Measurements from ENCODE around the gene SCN5A.

The SCN5A gene

DNA sequence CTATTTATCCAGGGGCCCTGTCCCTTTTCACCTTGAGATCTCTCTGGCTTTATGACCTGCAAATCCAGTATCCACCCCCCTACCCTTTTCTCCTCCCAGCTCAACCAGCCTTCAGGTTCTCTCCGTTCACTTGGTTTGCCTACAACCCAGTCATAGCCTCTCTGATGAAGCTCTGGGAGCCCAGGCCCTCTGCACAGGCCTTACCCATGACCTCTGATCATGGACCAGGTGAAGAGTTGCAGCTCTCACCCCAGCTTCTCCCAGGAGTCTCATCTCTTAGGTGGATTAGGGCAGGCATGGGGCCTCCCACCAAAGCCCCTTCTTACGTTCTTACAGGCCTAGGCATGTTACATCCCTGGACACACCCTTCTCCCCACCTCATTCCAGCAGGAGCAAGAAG, 93.6 kb downstream of the SCN5A start:
- DNase-seq, result no peak

DNA sequence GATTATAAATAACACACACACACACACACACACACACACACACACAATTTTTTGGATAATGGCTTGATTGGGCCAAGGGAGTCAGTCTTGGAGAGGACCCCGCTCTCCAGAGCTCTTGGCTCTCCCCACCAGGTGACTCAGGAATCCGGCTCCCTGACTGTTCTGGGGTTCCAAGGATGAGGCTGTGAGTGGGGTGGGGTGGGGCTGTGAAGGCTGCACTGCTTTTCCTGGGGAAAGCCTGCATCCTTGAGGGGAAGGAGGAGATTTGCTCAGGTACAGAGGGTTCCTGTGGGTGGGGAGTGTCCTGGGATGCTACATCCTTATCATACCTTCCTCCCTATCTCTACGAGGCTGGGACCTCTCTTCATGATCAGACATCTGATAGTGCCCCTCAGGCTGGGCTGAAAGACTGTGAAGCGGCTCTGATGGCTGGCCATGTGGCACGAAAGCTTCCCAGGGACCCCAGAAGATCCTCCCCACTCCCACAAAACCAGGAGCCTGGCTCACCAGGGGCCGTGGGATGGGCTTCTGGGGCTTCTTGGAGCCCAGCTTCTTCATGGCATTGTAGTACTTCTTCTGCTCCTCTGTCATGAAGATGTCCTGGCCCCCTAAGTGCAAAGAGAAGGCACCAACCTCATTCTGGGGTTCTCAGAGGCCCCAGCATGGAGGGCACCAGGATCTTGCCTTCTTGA, 94.2 kb downstream of the SCN5A start:
- no peak for DNase-seq

DNA sequence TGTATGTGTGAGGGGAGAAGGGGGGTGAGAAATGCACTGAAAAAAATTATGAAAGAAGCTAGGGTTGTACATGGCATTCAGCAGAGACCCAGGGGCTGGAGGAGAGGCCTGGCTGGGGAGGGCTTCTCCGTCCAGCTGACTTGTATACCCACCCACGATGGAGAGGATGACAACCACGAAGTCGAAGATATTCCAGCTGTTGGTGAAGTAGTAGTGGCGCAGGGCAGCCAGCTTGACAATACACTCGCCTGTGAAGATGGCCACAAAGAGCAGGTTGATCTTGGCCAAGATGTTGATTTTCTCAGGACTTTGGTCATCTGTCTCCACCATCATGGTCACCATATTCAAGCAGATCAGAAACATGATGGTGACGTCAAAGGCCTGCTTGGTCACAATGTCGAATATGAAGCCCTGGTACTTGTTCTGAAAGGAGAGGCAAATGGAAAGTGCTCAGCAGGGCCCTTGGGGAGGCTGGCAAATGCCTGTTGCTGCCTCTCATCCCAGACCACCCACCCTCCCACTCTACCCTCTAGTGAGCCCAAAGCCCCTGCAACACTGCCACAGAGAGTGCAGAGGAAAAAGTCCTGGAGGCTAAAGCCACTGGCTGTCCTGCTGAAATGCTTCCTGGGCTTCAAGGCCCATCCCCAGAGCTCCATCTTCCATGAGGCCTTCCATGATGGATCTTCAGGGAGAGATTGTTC, 95.2 kb downstream of the SCN5A start:
- no peak for DNase-seq

DNA sequence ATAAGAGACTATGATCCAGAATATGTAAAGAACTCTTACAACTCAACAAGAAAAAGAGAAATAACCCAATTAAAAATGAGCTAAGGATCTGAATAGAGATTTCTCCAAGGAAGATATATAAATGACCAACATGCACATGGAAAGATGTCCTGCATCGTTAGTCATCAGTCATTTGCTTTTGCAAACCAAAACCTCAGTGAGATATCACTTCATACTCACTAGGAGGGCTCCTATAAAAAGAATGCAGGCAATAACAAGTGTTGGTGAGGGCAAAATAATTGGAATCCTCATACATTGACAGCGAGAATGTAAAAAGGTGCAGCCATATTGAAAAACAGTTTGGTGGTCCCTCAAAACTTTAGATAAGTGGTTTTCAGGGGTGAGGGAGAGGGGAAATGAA, 96.4 kb downstream of the SCN5A start:
- DNase-seq, result no peak

DNA sequence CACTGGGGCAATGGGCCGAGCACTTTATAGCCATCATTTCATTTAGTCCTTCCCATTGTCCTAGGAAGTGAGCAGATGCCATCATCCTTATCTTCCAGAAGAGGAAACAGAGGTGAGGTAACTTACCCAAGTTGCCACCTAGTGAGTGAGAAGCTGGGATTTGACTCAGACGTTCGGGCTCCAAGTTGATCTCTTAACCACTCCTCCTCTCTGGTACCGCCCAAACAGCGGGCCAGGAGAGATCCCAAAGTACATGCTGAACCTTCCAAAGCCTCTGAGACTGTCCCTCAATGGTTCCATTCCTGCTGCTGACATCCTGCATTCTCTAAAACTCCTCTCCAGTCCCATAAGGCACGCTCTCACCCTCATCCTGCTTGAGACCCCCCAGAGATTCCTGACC, 97.1 kb downstream of the SCN5A start:
- no peak for DNase-seq

DNA sequence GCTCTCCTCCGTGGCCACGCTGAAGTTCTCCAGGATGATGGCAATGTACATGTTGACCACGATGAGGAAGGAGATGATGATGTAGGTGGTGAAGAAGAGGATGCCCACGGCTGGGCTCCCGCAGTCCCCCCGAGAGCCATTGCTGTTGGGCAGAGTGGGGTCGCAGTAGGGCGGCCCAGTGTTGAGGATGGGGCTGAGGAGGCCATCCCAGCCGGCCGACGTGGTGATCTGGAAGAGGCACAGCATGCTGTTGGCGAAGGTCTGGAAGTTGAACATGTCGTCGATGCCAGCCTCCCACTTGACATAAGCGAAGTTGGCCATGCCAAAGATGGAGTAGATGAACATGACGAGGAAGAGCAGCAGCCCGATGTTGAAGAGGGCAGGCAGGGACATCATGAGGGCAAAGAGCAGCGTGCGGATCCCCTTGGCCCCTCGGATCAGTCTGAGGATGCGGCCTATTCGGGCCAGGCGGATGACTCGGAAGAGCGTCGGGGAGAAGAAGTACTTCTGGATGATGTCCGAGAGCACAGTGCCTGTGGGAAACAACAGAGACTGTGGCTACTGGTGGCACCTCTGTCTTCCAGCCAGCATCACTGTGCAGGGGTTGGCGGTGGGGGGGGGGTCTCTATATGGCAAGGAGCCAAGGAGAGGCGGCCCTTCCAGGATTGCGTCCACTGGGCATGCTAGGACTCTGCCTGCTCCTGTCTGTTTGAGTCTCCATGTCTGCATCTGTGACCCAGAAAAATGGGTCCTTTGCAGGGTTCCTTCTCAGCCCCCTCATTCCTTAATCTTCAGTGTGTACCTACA, 98.3 kb downstream of the SCN5A start:
- no peak for DNase-seq

DNA sequence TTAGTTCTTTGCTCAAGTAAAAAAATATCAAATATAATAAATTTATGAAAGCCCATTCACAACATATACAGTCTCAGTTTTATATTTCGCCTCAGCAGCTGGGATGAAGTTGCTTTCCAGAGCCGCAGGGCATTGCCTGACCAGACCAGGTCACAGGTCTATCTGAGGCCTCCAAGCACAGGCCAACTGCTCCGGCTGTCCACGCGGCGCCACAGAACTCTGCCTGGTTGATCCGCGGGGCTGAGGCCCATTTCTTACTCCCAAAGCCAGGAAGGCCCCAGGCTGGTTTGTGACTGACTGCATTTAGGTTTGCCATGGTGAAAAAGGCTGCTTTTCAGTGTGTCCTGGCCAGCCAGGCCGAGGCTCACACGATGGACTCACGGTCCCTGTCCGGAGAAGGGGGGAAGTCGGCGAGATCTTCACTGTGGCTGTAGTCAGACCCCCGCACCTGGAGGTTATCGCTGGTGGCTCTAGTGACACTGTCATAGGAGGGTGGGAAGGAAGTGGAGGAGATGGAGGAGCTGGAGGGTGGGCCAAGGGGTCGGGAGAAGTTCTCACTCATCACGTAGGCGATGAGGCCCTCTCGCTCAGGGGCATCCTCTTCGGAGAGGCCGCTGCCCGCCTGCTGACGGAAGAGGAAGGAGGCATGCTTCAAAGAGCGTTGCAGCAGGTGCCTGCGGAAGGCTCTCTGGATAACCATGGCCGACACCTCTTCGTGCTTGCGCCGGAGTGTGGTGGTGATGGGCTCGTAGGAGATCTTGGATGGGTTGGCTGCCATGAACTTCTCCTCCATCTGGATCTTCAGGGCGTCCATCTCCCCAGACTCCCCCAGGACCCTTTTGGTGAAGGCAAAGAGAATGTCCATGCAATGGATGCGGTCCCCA, 99.3 kb downstream of the SCN5A start:
- DNase-seq, result no peak

DNA sequence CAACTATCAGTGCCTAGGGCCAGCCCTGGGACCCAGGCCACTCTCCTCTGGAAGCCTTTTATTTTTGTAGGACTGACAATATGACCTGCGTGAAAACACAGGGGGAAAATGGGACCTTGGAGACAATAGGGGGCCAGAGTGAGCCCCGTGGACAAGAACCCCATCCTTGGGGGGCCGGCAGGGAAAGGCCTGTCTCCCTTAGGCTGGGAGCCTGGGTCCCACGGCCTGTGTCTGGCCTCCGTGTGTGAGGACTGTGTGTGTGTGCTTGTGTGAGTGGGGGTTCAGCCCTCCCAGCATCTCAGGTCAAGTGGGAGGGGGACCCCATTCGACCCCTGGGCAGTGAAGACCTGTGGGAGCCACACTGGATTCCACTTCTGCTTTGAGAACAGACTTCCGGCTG, 100.0 kb downstream of the SCN5A start:
- DNase-seq, result no peak

DNA sequence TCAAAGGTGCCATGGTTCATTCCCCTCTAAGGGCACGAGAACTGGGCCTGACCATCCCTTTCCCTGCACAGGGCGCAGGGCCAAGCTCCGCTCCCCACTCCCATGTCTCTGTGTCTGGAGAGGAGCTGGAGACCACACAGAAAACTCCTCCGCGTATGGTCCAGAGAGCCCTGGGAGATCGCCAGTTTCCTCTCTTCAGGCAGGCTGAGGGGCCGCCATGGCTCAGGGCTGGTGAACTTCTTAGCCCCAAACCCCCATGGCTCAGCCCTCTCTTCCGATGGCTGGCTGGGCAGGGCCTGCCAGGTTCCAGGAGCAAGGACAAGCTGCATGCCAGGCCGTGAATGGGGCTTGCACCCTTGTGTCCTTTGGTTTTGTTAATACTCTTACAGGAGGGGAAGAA, 100.4 kb downstream of the SCN5A start:
- DNase-seq, result no peak

DNA sequence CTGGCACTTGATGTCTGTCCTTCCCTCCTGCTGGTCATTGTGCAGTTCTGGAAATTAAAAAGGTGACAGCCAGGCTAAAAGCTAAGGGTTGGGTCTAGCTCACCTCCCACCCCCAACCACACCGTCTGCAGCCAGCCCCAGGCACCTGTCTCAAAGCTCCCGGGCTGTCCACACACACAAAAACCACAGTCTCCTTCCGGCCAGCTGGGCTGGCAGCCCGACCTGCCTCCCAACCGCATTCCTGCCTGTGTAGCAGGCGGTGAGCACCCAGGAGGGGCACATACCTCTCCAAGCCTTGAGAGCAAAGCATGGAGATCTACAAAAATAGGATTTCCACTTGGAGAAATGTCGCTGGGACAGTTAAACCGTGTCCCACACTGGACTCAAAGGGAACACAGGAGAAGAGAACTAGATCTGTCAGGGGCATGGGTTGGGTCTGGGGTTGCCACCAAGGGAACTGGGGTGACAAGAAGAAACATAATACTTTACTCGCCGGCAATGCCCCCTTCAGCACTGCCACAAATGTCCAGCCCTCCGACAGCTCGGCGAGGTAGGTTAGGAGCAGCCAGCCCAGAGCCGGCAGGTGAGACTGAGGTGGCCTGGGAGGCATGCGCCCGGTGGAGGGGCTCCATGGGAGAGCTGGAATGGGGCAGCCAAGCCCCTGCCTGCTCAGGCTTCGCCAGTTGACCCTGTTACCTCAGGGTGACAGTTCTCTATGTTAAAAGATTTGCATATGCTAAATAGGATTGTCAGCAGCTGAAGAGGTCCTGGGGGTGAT, 101.1 kb downstream of the SCN5A start:
- no peak for DNase-seq

DNA sequence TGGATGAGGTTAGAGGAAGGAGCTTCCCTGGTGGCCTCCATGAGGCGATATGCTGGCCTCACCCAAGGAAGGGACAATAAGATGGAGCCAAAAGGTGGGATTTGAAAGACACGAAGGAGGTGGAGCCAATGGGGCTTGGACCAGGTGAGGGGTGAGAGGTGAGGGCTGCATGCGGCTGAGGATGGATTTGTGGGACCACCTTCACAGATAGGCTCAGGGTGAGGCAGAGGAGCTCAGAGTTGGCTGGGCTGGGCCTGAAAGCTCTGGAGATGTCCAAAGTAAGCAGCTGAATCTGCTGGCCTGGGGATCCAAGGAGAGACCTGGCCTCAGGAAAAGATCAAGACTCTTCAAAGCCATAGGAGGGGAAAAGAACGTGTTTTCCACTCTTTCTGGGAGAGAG, 103.5 kb downstream of the SCN5A start:
- no peak for DNase-seq

DNA sequence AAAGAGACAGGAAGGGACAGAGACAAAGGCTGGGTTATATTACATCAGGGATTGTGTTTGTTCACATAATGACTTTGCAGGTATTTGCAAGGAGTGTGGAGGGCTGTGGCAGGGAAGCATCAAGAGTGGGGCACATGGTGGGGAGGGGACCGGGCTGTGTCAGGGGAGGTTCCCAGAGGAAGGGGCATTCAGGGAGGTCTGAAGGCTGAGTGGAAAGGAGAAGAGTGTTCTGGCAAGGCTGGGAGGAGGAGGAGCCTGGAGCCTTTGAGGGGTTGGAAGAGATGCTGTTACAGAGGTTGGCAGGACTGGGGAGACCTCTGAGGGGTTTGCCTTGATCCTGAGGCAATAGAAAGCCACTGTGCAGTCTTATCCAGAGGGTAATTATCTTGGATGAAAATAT, 103.9 kb downstream of the SCN5A start:
- DNase-seq, result no peak

DNA sequence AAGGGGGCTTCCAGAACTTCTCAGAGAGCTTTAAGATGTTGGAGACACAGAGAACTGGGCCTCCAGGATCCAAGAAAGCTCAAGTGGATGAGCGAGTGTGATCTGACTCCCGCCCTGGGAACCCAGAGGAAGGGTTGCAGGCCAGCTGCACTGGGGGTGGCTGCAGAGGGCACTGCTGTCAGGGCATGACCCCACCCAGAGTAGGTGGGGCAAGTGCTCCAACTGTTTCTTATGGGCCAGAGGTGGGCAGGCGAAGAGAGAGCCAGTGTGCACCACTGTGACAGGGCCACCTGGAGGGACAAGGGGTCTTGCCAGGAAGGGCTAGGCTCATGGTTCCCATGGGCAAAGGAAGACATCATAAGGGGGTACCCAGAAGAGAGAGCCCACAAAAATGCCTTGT, 104.6 kb downstream of the SCN5A start:
- no peak for DNase-seq

DNA sequence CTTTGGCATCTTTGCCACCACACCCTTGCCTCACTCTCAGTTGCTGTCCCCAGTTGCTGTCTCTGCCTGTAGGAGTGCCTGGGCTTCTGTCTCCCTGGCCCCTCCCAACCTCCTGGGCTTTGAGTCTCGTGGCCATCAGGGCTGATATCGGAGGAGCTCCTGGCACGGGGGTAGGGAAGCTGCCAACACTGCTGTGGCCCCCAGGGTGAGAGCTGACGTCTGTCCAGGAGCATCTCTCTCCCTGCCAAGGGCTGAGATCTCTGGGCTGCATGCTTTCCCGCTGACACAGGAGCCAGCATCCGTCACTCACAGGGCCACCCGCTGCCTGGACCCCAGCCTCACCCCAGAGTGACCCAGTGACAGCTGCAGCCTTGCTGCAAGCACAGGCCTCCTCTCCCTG, 105.9 kb downstream of the SCN5A start:
- DNase-seq, result no peak

DNA sequence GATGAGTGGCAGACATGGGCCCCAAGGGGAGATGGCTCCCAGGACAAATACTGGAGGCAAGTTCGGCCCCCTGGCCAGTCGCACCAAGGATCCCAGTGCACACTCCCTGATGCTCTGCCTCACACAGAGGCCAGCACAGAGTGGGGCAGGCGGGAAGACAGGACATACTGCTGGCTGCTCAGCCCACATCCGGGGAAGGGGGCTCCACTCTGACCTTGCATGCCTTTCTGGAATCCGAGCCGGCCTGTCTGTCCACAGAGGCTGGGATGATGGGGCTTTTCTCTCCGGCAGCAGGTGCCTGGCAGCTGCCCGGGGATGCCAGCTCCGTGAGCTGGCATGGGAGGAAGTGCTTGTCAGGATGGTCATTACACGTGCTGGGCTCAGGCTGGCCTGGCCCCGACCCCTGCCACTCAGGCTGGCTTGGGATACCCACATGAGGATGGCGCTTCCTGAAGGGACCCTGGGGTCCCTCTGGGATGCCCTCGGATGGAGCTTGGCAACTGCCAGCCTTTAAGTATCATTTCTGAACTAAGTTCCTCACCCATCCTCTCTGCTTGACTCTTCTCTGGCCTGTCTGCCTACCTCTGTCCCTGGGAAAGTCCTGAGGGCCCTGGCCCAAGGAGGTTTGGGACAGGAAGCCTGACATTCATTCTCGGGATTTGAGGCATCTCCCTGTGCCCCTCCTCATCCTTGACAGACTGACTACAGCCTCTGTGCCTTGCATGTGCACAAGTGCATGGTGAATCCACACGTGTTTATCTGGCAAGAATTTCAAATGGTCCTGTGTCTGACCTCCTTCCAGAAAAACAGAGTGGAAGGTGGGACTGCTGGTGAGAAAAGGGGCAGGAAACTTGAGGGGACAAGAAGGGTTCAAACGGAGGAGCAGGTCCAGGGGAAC, 106.8 kb downstream of the SCN5A start:
- DNase-seq, result no peak

DNA sequence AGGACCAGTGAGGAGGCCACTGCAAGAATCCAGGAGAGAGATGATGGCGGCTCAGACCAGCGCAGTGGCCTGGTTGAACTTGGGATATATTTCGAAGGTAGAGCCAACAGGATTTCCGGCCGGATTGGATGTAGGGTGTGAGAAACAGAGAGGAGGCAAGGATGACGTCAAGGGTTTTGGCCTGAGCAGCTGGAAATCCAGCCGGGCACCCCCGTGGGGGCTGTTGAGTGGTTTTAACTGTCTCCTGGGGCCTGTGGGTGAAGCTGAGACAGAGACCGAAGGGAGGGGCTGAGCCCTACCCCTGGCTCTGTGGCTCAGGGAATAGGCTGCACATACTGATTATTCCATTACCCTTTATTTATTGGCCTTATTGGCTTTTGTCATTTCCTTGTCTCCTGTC, 107.7 kb downstream of the SCN5A start:
- DNase-seq, result no peak

DNA sequence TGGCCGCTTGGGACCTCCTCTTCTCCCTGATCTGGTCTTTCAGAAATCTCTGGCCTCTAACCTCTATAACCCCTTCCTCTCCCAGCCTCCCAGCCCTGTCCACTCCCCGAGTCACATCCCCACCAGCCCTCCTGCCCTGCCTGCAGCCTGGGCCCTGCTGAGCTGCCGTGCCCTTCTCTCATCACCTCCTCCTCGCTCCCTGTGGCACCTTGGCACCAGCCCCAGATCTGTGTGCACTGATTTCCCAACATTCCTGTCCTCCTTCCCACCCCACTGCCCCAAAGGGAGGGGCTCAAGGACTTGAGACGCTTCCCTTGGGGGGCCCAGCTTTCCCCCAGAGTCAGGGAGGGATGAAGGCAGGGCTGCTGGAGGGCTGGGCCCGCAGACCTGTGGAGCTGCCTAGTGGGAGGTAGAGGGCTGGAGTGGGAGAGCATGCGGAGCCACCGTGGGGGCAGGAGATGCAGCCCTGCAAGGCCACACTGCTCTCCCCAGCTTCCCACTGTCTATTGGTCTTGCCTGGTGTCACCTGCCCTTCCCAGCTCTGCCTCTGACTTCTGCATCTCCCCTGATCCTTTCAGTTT, 110.6 kb downstream of the SCN5A start:
- no peak for DNase-seq

DNA sequence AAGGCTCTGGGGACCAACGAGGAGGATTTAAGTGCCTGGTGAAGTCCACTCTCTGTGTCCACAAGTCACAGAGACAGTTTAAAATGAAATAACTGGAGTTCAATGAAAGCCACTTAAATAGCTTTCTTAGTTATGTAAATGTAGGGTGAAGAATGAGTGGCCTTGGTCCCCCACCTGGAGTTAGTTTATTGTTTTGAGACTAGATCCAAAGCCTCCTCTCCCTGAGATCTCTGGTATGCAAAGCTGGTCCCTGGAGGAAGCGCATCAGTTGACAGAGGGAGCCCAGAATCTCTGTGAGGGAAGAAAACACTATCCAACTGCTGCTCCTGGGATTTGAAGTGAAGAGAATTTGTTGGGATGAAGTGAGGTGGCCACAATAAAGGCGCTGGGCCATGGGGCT, 112.8 kb downstream of the SCN5A start:
- DNase-seq, result no peak

DNA sequence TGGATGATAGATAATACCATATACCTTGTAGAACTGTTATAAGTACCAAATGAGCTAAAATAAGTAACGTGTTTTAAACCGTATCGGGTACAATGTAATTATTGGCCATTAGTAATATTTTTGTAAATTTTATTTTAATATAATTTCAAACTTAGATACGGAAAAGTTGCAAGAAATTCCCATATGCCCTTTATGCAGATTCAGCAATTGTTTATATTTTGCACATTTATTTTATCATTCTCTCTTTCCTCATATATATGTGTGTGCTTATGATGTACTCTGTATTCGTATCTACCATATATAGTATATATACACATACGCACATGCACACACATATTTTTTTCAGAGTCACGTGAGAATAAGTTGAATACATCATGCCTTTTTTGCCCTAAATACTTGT, 114.9 kb downstream of the SCN5A start:
- no peak for DNase-seq

DNA sequence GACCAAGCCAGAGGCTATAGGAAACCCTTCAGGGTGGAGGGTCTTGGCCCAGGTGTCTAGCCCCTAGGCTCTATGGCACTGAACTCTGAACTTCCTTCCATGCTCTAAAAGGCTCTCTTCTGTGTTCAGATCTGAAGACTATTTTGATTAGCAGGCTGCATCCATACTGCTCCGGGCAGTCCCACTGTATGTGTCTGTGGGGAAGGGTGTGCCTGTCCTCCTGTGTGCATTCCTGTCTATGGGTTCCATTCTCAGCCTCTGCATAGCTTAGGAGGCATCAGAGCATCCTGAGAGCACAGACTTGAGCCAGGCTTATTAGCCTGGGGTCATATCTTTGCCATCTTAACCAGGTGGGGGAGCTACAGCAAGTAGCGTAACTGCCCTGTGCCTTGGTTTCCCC, 115.3 kb downstream of the SCN5A start:
- DNase-seq, result no peak

All from cerebellar nuclear complex (tissue), 1 donor.